B cell (primary cell): ENCODE data around the gene GRK5.

ENCODE experiments used
- CTCF ChIP-seq: fragments of 200-600 bp; IDR thresholded peaks from one replicate; pipeline ENCODE4 v1.8.0; 2022; ENCODE audit warnings: antibody characterized with exemption, mild to moderate bottlenecking
- EZH2 ChIP-seq: IDR thresholded peaks from 2 replicates; pipeline ENCODE4 v1.6.1; 2012; ENCODE audit warnings: borderline replicate concordance, low read depth, mild to moderate bottlenecking, moderate library complexity, low read length; ENCODE audit not compliant: insufficient read depth, poor library complexity, severe bottlenecking

DNA sequence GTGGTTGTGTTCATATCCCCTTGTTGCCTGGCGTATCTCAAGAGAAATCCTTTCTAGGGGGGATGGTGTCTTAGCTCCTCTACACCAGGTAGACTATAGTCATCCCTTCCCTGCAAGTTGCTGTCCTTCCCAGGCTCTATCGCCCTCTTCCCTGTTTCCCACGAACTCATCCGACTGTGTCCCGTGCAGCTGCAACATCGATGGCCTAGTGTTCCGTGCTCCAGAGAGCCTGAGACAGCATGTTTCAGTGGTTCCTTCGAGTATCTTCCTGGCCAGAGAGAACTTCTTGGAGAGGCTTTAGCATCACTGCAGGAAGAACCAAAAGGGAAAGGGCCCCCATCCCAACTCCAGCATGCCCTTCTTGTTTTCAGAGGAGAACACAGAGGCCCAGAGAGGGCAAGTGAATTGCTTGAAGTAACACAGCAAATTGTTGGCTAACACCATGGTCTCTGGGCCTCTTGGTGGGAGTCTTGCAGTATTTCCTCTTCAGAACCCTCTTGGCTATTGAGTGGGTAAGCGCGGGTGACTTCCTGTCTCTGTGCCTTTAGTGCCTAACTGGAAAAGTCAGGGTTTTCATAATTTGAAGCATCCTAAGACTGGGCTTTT is 172.2 kb downstream of the GRK5 start:
- no peak for TF ChIP-seq CTCF
- no peak for TF ChIP-seq EZH2
